HFF-Myc (cell line): ENCODE measurements around the gene MAP7D3.
"Not testable (repeated sequence)": the region's sequence is repeated elsewhere in the genome, so short reads cannot be mapped to it uniquely, and the experiment has no call there.

ENCODE experiments used
- DNase-seq: peaks from one replicate; pipeline ENCODE4 v3.0.0-alpha.2; 2011; ENCODE audit warnings: low read depth; ENCODE audit errors: extremely low read depth
- H3K4me3 ChIP-seq: replicated peaks from 2 replicates; pipeline ENCODE4 v1.5.1; 2011; ENCODE audit warnings: low read depth, mild to moderate bottlenecking, control low read depth, low read length
- CTCF ChIP-seq: IDR thresholded peaks from 2 replicates; pipeline ENCODE4 v1.5.1; 2012; ENCODE audit warnings: mild to moderate bottlenecking, low read depth, low read length, control low read depth; ENCODE audit errors: missing control alignments

The MAP7D3 gene

DNA sequence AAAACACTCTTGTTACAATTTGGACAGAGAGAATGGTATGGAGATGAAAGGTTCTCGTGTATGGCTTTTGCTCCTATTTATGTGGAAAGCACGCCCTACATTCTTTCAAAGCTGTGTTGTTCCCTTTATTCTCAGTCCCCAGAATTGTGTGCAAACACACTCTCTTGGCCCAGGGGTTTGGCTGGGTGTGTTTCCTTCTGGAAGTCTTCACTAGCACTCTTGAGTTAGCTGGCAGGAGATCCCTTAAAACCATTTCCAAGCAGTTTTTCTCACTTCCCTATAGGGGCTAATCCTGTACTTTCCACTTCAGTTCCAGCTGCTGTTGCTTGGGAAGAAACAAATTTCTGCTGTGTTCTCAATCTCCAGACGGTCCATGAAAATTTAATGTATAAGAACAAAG, 68.8 kb downstream of the MAP7D3 start:
- no peak for DNase-seq
- no peak overlapping the region for H3K4me3 ChIP-seq
- TF ChIP-seq CTCF, result no peak

DNA sequence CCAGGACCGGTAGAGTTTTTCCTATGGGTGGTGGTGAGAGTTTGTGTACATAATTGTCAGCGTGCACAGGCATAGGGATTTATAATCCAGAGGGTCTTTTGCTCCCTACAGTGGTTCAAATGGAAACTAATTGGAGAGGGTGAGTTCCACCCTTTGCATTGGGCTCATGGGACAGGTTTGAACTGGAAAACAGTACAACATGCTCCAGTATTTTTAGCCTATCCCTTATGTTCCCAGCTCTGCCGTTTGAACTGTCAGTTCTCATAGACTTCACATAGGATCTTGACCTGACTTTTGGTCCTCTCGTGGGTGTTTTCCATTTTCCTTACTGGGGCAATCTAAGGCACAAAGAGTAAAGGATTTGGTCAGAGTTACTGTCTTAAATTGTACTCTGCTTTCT, 72.1 kb downstream of the MAP7D3 start:
- DNase-seq, result no peak
- no peak overlapping the region for H3K4me3 ChIP-seq
- no peak for TF ChIP-seq CTCF

DNA sequence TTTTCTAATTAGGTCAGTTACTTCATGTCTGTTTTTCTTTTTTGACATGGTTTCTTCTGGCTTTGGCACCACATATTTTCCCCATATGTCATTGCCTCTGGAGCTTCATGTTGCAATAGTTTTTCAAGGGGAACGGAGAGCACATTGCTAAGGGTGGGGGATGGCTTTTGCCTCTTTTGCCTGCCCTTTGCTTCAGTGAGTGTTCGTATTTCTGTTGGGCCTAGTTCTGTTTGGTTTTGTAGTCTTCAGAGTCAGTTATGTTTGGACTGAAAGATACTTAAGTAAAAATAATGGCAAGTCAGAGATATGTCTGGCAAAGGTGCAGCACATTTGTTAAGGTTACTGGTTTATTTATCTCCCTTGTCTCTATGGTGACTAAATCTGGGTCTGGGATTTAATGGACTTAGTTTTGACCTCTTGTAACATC, 74.8 kb downstream of the MAP7D3 start:
- TF ChIP-seq CTCF, result no peak
- DNase-seq, result no peak
- no peak overlapping the region for H3K4me3 ChIP-seq

- TF ChIP-seq CTCF, result no peak
- no peak overlapping the region for H3K4me3 ChIP-seq
- DNase-seq, result no peak
Measured at GRCh38 chrX:136171420-136171819, 79.8 kb downstream of the MAP7D3 start.

GRCh38 chrX:136170139-136170800, 80.9 kb downstream of the MAP7D3 start:
- peak overlapping the region; percentile 17 for H3K4me3 ChIP-seq
- no peak for DNase-seq

GRCh38 chrX:136168929-136169735, 82.1 kb downstream of the MAP7D3 start:
- TF ChIP-seq CTCF, result no peak
- no peak overlapping the region for H3K4me3 ChIP-seq
- DNase-seq, result peak; percentile 90

More at GRCh38 chrX:136170139-136170800, 80.9 kb downstream of the MAP7D3 start:
- peak; percentile 24 for TF ChIP-seq CTCF

DNA sequence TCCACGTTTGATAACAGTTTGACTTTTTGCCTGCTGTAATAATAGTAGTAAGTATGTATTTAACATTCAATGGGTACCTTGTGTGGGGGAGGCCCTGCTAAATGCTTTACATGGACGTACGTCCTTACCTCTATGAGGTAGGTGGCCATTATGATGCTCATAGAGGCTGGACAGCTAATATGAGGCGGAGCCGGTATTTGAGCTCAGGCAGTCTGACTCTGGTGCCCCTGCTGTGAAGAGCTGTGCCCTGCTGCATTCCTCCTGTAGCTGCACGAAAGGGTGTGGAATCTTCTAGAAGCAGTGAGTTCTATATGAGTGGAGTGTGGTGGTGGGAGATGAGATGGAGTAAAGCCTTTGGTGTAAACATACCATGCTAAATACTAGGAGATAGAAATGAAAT, 83.2 kb downstream of the MAP7D3 start:
- DNase-seq, H3K4me3 ChIP-seq: not testable (repeated sequence)
